OCI-LY1 (cell line): ENCODE data around the gene LAPTM5.

Experiments
- H2AFZ ChIP-seq: fragments of 200-600 bp; sonication (generic), shearing (Covaris generic); 2 replicates; pipeline ENCODE4 v1.6.0; 2014; ENCODE audit warnings: antibody characterized with exemption, mild to moderate bottlenecking, low read length
- H3F3A ChIP-seq: fragments of 200-600 bp; sonication (generic), shearing (Covaris generic); 2 replicates; pipeline ENCODE4 v1.6.0; 2014; ENCODE audit warnings: mild to moderate bottlenecking, antibody characterized with exemption, low read length, moderate library complexity; ENCODE audit not compliant: insufficient read depth
- H3K27ac ChIP-seq: fragments of 200-600 bp; sonication (generic); 2 replicates; pipeline ENCODE4 v1.5.1; 2014; ENCODE audit warnings: low read length, mixed run types, mild to moderate bottlenecking, low read depth; ENCODE audit not compliant: poor library complexity, severe bottlenecking
- H3K27me3 ChIP-seq: fragments of 200-600 bp; sonication (generic); 2 replicates; pipeline ENCODE4 v1.6.0; 2014; ENCODE audit warnings: antibody characterized with exemption, mild to moderate bottlenecking, low read length, moderate library complexity; ENCODE audit not compliant: insufficient read depth
- H3K36me3 ChIP-seq: fragments of 200-600 bp; sonication (generic); 2 replicates; pipeline ENCODE4 v1.6.1; 2014; ENCODE audit warnings: mild to moderate bottlenecking, antibody characterized with exemption, low read length, moderate library complexity, mixed read lengths; ENCODE audit not compliant: insufficient read depth
- H3K4me1 ChIP-seq: fragments of 200-600 bp; sonication (generic); 2 replicates; pipeline ENCODE4 v1.5.1; 2014; ENCODE audit warnings: mild to moderate bottlenecking, low read length, moderate library complexity; ENCODE audit not compliant: insufficient read depth, severe bottlenecking
- H3K4me2 ChIP-seq: fragments of 200-600 bp; sonication (generic), shearing (Covaris generic); 2 replicates; pipeline ENCODE4 v1.6.1; 2014; ENCODE audit warnings: low read length
- H3K4me3 ChIP-seq: fragments of 200-600 bp; sonication (generic); 2 replicates; pipeline ENCODE4 v1.5.1; 2014; ENCODE audit warnings: low read length, low read depth, mild to moderate bottlenecking, mixed read lengths; ENCODE audit not compliant: poor library complexity, severe bottlenecking
- H3K79me2 ChIP-seq: fragments of 200-600 bp; shearing (Covaris generic); 2 replicates; pipeline ENCODE4 v1.6.1; 2016; ENCODE audit warnings: mixed run types, low read length, mixed read lengths; ENCODE audit not compliant: insufficient read depth
- H3K9ac ChIP-seq: fragments of 200-600 bp; sonication (generic), shearing (Covaris generic); 2 replicates; pipeline ENCODE4 v1.6.1; 2014; ENCODE audit warnings: mild to moderate bottlenecking, low read length, mixed read lengths
- H3K9me2 ChIP-seq: fragments of 200-600 bp; sonication (generic), shearing (Covaris generic); 2 replicates; pipeline ENCODE4 v1.6.1; 2014; ENCODE audit warnings: low read depth, mild to moderate bottlenecking, low read length, mixed read lengths
- H3K9me3 ChIP-seq: fragments of 200-600 bp; shearing (Covaris generic); 2 replicates; pipeline ENCODE4 v1.6.1; 2014; ENCODE audit warnings: low read length, mixed read lengths
- H4K20me1 ChIP-seq: fragments of 200-600 bp; sonication (generic), shearing (Covaris generic); 2 replicates; pipeline ENCODE4 v1.6.0; 2016; ENCODE audit warnings: mild to moderate bottlenecking, low read length; ENCODE audit not compliant: insufficient read depth
- EZH2 ChIP-seq: fragments of 200-600 bp; sonication (generic), shearing (Covaris generic); IDR thresholded peaks from 2 replicates; pipeline ENCODE4 v1.8.0; 2017; ENCODE audit warnings: borderline replicate concordance, mixed run types, mild to moderate bottlenecking, antibody characterized with exemption, low read length, moderate library complexity, mixed read lengths
- TF ChIP-seq, protein P1 (sequence below): fragments of 200-600 bp; sonication (generic), shearing (Covaris generic); IDR thresholded peaks from 2 replicates; pipeline ENCODE4 v1.5.1; 2017; ENCODE audit warnings: mild to moderate bottlenecking, antibody characterized with exemption, low read length, moderate library complexity, mixed read lengths

Gene LAPTM5

DNA sequence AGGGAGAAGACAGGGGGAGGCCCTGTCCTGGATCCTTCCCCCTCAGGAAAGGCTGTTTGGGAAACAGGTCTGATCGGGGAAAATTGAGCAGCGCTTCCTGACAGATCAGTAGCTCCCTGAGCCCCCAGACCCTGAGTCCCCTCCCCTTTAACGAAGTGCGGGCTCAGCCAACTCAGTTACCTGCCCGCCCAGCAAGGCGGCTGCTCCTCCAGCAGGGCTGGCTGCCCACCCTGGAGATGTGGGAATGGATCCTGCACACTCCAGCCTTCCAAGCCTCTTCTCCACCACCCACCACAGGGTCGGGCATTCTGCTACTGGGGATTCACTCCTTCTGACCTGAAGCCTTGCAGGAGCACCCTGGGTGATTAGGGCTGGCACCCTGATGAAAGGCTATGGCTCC is 27.6 kb upstream of the LAPTM5 start:
- Histone ChIP-seq H2AFZ (no peak overlapping the region), H4K20me1 (no peaks in the 10 kb centered on the region)
- TF ChIP-seq EZH2 = no peak
- TF ChIP-seq, protein P1, sequence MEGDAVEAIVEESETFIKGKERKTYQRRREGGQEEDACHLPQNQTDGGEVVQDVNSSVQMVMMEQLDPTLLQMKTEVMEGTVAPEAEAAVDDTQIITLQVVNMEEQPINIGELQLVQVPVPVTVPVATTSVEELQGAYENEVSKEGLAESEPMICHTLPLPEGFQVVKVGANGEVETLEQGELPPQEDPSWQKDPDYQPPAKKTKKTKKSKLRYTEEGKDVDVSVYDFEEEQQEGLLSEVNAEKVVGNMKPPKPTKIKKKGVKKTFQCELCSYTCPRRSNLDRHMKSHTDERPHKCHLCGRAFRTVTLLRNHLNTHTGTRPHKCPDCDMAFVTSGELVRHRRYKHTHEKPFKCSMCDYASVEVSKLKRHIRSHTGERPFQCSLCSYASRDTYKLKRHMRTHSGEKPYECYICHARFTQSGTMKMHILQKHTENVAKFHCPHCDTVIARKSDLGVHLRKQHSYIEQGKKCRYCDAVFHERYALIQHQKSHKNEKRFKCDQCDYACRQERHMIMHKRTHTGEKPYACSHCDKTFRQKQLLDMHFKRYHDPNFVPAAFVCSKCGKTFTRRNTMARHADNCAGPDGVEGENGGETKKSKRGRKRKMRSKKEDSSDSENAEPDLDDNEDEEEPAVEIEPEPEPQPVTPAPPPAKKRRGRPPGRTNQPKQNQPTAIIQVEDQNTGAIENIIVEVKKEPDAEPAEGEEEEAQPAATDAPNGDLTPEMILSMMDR = no peak

DNA sequence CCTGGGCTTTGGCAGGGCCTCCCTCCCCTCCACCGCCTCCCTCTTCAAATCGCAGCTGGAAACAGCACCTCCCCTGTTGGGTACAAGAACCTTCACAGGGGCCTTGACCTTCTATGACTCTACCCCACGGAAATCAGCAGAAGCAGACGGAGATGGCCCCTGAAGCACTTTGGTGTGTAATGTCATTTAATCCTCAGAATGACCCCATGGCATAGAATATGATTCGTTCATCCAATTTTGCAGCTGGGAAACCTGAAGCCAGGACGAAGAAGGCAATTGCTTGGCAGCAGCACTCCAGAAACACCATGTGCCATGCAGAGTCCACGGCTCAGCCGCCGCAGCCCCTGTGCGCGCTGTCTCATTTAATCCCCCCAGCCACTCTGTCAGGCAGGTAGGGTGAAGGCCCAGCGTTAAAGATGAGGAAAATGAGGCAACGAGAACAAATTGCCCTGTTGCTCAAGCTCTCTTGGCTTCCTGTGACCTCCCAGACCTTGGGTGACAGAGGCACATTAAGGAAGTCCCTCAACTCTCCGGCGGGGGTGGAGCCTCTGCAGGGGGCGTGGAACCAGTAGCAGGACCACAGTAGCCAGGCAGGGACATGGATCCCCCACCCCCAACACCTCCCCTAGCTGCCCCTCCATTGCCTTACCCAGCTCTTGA is 25.8 kb upstream of the LAPTM5 start:
- no peak overlapping the region for H3K27ac ChIP-seq

More for the DNA sequence above, 27.6 kb upstream of the LAPTM5 start:
- Histone ChIP-seq H3K4me1 (peaks cover 5% of the 10 kb centered on the region), H3K9me3 (no peaks in the 10 kb centered on the region), H3K4me2 (no peak overlapping the region), H3K79me2 (no peaks in the 10 kb centered on the region), H3K4me3 (no peak overlapping the region), H3K27me3 (peaks cover 9% of the 10 kb centered on the region; the same call in 1 of the 2 replicates), H3K9ac (no peak overlapping the region), H3F3A (no peaks in the 10 kb centered on the region), H3K9me2 (no peaks in the 10 kb centered on the region), H3K27ac (no peak overlapping the region), H3K36me3 (no peaks in the 10 kb centered on the region)

DNA sequence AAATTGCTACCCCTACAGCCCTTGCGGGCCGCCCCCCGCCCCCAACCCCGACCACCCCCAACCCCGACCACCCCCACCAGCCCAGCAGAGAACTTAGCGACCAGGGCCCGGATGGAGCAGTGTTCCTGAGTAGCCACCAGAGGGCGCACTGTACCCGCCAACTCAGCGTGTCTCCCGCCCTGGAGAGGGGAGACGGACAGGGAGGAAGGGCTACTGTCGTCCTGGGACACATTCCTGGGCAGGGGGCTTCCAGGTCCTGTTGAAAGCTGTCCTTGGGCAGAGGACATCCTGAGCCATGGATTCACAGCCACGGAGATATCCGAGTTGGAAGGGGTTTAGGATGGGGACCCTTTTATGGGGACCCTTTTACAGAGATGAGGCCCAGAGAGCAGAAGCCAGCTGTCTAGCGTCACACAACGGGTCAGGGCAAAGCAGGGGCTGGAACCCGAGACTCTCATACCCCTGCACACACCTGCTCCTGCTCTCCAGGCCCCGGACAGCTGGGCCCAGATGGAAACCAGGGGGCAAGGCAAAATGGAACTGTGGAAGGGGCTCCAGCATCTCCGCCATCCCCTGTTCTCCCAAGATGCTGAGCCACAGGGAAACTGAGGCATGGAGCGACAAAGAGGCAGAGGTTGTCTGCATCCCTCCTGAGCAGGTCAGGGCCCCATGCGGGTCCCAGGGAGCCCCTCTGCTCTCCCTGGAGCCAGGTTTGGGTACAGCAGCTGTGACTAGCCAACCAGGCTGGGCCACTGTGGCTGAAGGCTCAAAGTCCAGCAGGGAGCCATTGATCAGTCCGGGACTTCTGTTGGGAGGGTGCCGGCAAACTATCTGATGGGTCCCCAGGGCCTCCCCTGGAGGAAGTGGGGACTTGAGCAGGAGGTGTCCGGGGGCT is 25.0 kb upstream of the LAPTM5 start:
- Histone ChIP-seq H4K20me1 (no peaks in the 10 kb centered on the region), H3K36me3 (no peaks in the 10 kb centered on the region), H3K4me1 (peaks cover 5% of the 10 kb centered on the region), H3K27ac (no peak overlapping the region), H3K9me3 (no peaks in the 10 kb centered on the region), H3K9ac (peak overlapping the region; percentile 36), H3K4me3 (no peak overlapping the region), H3K27me3 (no peaks in the 10 kb centered on the region), H3K79me2 (no peaks in the 10 kb centered on the region), H2AFZ (no peak overlapping the region), H3F3A (no peaks in the 10 kb centered on the region), H3K9me2 (no peaks in the 10 kb centered on the region), H3K4me2 (peak overlapping the region; percentile 45; the same call in 1 of the 2 replicates)
- TF ChIP-seq EZH2 = no peak
- TF ChIP-seq, protein P1 = peak; percentile 50

More for the DNA sequence above, 25.8 kb upstream of the LAPTM5 start:
- Histone ChIP-seq H2AFZ (no peak overlapping the region), H3K79me2 (no peaks in the 10 kb centered on the region), H3K9ac (no peak overlapping the region), H4K20me1 (no peaks in the 10 kb centered on the region), H3K9me3 (no peaks in the 10 kb centered on the region), H3K27me3 (0 out of 2 replicates have a peak, but pooled peaks cover 7% of the 10 kb centered on the region), H3K4me3 (no peak overlapping the region), H3K4me1 (peaks cover 5% of the 10 kb centered on the region), H3K4me2 (no peak overlapping the region), H3K9me2 (no peaks in the 10 kb centered on the region), H3K36me3 (no peaks in the 10 kb centered on the region), H3F3A (no peaks in the 10 kb centered on the region)
- TF ChIP-seq, protein P1 = no peak
- no peak for TF ChIP-seq EZH2
